ENCODE data around the gene NFIC. TPM values are rescaled to one million over a fixed set of nuclear protein-coding genes. Genes with fewer than 3 reads are reported as not detected.

Gene NFIC
- total and polyA plus RNA-seq, 5 experiments from 2014 or later = 5.8 to 34.8 (median 15.8) TPM

DNA sequence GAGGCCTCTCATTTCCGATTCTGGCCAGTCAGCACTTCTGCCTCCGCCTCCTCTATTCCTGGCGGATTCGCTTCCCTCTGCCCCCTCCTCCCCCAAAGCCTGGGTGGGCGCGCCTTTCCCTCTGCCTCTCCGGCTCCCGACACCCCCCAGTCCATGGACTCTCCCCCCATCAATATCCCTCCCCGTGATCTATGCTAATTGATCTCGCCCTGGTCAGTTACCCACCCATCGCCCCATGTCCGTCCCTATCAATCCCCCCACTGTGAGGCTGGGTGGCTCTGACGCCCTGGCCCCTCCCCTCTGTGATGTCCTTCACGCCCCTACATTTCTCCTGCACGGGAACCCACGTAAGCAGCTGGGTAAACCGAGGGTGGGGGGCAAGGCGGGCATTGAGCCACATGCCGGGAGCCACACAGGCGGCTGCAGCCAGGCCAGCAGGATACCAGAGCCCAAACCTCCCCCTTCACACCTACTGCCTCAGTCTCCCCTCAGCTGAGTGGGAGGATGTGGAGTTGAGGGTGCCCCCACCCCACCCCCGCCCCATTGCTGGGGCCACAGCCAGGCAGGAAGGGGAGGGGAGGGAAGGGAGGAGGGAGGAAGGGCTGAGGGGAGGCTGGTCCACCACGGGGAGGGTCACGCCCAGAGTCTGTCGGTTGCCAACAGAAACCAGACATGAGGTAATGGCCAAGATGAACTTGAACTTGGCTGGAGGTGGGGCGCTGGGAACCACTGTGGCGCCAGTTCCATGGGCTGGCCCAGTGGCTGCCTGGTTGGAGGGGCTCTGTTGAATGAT lies 92.9 kb downstream of the NFIC start:
- POLR2A ChIA-PET = interaction anchor here (0.6 kb wide), 1 partner anchor 78 kb away, joined by 5 read pairs; no protein-coding TSS in a partner anchor
- peaks cover 0 to 13% (median 0%) of the 10 kb centered on the region in 3 donors for H3K36me3 Mint-ChIP-seq
- H3K4me1 Mint-ChIP-seq = peaks cover 0 to 4% (median 2%) of the 10 kb centered on the region in 4 donors
- H3K9me3 Mint-ChIP-seq = no peaks in the 10 kb centered on the region
- H3K4me3 Mint-ChIP-seq = no peak overlapping the region
- DNase-seq = no peak
- H3K27ac Mint-ChIP-seq = peak overlapping the region in 2 of 10 donors; percentile 29 to 43
- no peaks in the 10 kb centered on the region for H3K27me3 Mint-ChIP-seq
- ATAC-seq = no peak

DNA sequence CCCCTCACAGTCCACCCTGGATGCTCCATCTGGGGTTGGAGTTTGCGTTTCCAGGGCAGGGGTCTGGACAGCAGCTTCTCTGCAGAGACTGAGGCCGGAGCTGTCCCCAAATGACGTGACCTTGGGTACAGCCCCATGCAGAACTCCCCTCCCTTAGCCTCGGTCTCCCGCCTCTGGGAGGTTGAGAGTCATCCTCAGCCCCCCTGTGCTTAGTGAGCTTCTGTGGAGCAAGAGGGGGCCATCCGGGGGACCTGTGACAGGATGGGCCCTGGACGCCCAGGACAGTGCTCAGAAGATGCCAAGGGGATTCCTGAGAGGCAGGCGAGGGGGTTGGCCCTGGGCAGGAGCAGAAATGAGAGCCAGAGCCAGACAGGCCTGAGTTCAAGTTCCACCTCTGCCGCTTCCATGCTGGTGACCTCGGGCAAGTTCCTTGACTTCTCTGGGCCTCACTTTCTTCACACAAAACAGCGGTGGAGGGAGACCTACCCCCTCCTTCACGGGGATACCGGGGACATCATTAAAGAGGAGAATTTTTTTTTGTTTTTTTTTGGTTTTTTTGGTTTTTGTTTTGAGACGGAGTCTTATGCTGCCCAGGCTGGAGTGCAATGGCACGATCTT lies 93.7 kb downstream of the NFIC start:
- Mint-ChIP-seq H3K36me3 (peaks cover 0 to 13% (median 0%) of the 10 kb centered on the region in 3 donors), H3K4me3 (no peak overlapping the region), H3K4me1 (peaks cover 0 to 4% (median 2%) of the 10 kb centered on the region in 4 donors), H3K9me3 (no peaks in the 10 kb centered on the region), H3K27me3 (no peaks in the 10 kb centered on the region), H3K27ac (no peak overlapping the region)
- ATAC-seq (no peak), DNase-seq (no peak)
- POLR2A ChIA-PET = interaction anchor here (0.6 kb wide), 1 partner anchor 79 kb away, joined by 5 read pairs; no protein-coding TSS in a partner anchor

DNA sequence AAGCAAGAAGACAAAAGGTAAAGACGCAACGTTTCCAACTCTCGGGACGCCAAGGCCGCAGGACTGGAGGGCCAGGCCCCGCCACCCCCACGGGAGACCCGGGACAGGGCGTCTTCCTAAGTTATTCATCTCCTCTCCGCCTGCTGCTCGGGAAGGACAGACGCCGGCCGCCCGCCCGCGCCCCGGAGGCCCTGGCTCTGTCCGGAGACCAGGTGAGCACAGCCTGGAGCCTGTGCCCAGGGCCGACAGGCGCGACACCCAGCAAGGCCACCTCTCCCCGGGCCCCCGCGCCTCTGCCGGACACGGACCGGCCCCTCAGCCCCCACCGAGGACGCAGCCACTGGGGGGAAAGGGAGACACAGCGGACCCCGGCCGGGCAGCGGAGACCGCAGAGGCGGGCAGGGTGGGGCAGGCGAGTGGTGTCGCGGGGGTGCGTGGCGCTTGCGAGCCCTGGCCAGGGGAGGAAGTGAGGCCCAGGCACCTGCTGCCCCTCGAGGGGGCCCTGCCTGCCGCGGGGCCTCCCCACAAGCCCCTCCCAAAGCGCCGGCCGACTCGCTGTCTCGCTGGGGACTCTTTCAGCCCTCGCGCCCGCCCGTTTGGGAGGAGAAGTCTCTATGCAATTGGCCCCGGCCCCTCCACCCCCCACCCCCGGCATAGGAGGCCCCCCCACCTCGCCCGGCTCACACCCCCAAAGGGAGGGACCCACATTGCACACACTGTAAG lies 96.8 kb downstream of the NFIC start:
- no peak overlapping the region for H3K27ac Mint-ChIP-seq
- ATAC-seq (no peak), DNase-seq (no peak)
- no peaks in the 10 kb centered on the region for H3K27me3 Mint-ChIP-seq
- no peak overlapping the region for H3K4me3 Mint-ChIP-seq
- POLR2A ChIA-PET = interaction anchor here (0.6 kb wide), 1 partner anchor 281 kb away, joined by 6 read pairs; no protein-coding TSS in a partner anchor
- H3K4me1 Mint-ChIP-seq = peaks cover 0 to 4% (median 2%) of the 10 kb centered on the region in 4 donors
- no peaks in the 10 kb centered on the region for H3K9me3 Mint-ChIP-seq
- H3K36me3 Mint-ChIP-seq = peaks cover 0 to 18% (median 0%) of the 10 kb centered on the region in 3 donors

DNA sequence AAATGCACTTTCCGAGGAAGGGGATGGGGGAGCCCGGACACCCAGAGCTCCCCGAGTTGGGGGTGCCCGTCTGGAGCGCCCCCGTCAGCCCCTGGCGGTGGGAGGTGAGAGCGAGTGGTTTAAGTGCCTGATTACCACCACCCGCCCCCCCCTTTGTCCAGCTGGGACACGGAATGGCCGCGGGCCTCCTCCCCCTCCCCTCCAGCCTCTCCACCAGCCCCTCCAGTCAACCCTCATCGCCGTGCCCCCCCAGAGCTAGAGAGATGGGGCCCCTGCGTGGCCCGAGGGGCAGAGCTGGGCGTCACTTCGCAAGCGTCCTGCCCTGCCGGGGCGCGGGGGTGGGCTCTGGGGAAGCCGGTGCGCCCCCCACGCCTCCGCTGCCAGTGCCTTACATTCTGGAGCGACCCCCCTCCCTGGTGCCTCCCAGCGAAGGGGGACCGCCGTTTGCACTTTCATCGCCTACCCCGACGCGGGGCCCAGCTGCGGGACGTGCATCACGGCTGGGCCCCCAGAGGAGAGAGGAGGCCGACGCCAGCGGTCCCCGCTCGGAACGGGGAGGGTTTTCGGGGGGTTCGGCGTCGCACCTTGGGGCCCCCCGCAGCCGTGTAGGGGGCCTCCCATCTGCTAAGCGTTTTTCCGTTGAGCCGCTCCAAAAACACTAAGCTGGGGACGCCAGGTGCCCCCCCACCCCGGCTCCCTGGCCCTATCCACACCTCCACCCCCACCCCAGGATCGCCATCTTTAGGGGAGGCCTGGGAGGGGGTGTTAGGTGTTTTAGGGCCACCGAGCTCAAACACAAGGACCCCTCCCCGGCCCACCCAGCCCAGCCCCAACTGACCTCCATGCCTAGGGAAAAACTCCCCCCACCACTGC lies 97.6 kb downstream of the NFIC start:
- ATAC-seq = no peak
- Mint-ChIP-seq H3K4me1 (peaks cover 0 to 4% (median under 1%) of the 10 kb centered on the region in 4 donors), H3K36me3 (peaks cover 0 to 18% (median 0%) of the 10 kb centered on the region in 3 donors), H3K9me3 (no peaks in the 10 kb centered on the region), H3K4me3 (no peak overlapping the region), H3K27me3 (no peaks in the 10 kb centered on the region), H3K27ac (no peak overlapping the region)
- POLR2A ChIA-PET = interaction anchor here (0.5 to 1.4 kb wide), 3 partner anchors 12 to 282 kb away, joined by 3 to 6 read pairs (median 4); partner anchors contain the start of gene SMIM24
- no peak for DNase-seq

- Mint-ChIP-seq H3K4me3 (no peak overlapping the region), H3K27me3 (no peaks in the 10 kb centered on the region), H3K4me1 (peaks cover 0 to 4% (median 0%) of the 10 kb centered on the region in 4 donors), H3K27ac (no peak overlapping the region), H3K36me3 (peaks cover 0 to 18% (median 0%) of the 10 kb centered on the region in 3 donors), H3K9me3 (no peaks in the 10 kb centered on the region)
- ATAC-seq (no peak), DNase-seq (no peak)
- POLR2A ChIA-PET = interaction anchor here (0.5 to 1.4 kb wide), 2 partner anchors 13 to 15 kb away, joined by 3 to 4 read pairs; partner anchors contain the start of gene SMIM24
Measured at GRCh38 chr19:3464587-3465235, 98.3 kb downstream of the NFIC start.

DNA sequence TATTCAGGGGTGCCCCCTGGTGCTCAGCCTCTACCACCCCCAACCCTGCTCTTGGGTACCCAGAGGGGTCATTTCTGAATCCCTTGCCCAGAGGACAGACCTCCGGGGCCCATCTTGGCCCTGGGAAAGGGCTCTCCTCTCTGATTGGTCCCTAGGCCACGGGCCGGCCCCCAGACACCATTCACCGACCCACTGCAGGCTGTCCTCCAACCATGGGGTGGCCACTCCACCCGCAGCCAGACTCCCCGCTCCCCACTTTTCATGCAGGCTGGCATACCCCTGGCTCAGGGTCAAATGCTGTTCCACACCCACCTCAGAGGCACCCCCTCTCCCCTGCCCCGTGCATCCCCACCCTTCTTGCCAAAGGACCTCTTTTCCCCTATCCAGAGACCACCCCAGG lies 99.2 kb downstream of the NFIC start:
- DNase-seq (no peak), ATAC-seq (no peak)
- no peaks in the 10 kb centered on the region for H3K27me3 Mint-ChIP-seq
- H3K4me1 Mint-ChIP-seq = peaks cover 0 to 4% (median 0%) of the 10 kb centered on the region in 4 donors
- POLR2A ChIA-PET = interaction anchor here (1.4 kb wide), 1 partner anchor 14 kb away, joined by 4 read pairs; the partner anchor contains the start of gene SMIM24
- no peak overlapping the region for H3K4me3 Mint-ChIP-seq
- peak overlapping the region in 1 of 10 donors; percentile 51 for H3K27ac Mint-ChIP-seq
- H3K36me3 Mint-ChIP-seq = peaks cover 0 to 15% (median 0%) of the 10 kb centered on the region in 3 donors
- no peaks in the 10 kb centered on the region for H3K9me3 Mint-ChIP-seq

DNA sequence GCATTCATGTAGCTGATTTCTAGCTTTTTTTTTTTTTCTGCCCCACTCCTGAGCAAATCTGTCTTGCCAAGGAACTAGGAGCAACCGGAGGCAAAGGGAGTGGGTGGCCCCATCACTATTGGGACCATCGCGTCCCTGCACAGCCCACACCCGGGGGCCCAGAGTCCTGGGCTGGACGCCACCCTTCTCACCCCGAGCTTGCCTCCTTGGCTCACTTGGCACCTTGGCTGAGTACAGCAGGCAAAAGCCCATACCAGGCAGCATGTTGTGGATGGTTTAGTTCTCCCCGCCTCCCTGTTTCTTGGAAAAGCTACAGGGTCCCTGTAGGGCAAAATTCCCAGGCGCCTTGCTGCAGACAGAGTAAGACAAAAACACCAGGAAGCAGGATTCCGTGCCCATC lies 100.3 kb downstream of the NFIC start:
- H3K9me3 Mint-ChIP-seq = no peaks in the 10 kb centered on the region
- DNase-seq (no peak), ATAC-seq (no peak)
- H3K27ac Mint-ChIP-seq = no peak overlapping the region
- H3K36me3 Mint-ChIP-seq = peaks cover 0 to 12% (median 0%) of the 10 kb centered on the region in 3 donors
- no peak overlapping the region for H3K4me3 Mint-ChIP-seq
- no peaks in the 10 kb centered on the region for H3K27me3 Mint-ChIP-seq
- POLR2A ChIA-PET = no interaction called here
- H3K4me1 Mint-ChIP-seq = peaks cover 0 to 4% (median 0%) of the 10 kb centered on the region in 4 donors

DNA sequence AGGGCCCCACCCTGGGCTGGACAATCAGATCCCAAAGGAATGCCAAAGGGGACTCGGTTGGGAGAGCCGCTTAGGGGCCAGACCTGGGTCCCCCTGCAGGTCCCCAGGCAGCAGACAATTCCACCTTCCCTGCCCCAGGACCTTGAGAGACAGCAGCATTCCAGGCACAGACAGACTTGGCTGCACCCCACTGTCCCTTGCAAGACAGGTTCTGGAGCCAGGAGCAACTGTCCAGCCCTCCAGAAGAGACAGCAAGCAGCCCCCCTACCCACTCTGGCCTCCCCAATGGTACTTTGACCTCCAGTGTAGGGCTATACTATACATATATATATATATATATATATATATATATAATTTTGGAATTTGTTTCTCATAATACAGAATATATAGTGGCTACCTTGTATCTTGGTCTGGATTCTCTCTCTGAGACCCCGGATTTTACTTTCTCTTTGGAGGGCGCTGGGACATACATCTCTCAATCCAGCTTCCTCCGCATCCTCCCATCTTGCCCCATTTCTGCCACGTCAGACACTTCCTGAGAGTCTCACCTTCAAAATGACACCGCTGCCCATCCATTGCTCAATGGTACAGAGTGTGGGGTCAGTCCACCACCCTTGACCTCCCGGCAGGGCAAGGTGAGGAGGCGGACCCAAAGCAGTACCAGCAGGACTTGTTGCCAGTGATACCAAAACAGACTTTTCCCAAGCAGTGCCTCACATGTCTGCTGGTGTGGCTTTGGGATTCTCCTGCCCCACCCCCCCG lies 101.2 kb downstream of the NFIC start:
- POLR2A ChIA-PET = no interaction called here
- Mint-ChIP-seq H3K27me3 (no peaks in the 10 kb centered on the region), H3K4me1 (peaks cover 0 to 4% (median 0%) of the 10 kb centered on the region in 4 donors), H3K27ac (no peak overlapping the region), H3K9me3 (no peaks in the 10 kb centered on the region), H3K4me3 (no peak overlapping the region), H3K36me3 (peaks cover 0 to 9% (median 0%) of the 10 kb centered on the region in 3 donors)
- ATAC-seq (no peak), DNase-seq (no peak)

- H3K4me3 Mint-ChIP-seq = no peak overlapping the region
- peaks cover 0 to 2% (median 0%) of the 10 kb centered on the region in 4 donors for H3K4me1 Mint-ChIP-seq
- peak overlapping the region in 1 of 10 donors; percentile 27 for H3K27ac Mint-ChIP-seq
- H3K27me3 Mint-ChIP-seq = no peaks in the 10 kb centered on the region
- ATAC-seq (no peak), DNase-seq (no peak)
- POLR2A ChIA-PET = no interaction called here
- peaks cover 0 to 7% (median 0%) of the 10 kb centered on the region in 3 donors for H3K36me3 Mint-ChIP-seq
- H3K9me3 Mint-ChIP-seq = no peaks in the 10 kb centered on the region
Measured at GRCh38 chr19:3468211-3468610, 101.8 kb downstream of the NFIC start.

DNA sequence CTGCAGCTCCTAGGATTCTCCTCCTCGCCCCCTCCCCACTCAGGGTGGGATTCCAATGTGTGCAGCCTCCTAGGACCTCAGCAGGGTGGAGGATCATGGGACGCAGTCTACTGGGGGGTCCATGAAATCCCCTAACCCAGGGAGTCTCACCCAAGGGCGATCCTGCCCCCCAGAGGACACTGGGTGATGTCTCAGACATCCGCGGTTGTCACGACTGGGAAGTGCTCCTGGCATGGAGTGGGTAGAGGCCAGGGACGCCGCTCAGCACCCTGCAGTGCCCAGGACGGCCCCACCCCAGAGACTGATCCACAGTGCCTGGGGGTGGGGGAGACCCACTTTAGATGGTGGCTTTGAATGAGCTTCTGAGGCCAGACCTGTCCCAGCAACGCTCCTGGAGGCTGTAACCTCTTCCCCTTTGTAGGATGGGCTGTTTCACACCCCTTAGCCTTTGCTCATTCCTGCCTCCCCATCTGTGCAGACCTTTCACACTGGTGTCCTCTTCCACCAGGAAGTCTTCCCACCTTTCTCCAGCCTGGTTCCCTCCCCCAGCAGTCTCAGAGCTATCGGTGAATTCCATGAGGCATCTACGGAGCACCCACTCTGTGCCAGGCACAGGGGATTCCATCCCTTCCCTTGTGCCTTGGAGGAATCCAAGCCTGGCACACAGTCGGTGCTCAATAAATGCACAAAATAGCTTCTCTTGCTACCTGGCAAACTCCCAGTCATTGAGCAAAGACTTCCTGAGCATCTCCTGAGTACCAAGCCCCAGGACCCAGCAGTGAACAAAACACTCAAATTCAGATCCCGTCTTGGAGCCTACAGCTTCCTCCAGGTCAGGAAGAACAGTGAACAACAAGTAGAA lies 103.5 kb downstream of the NFIC start:
- Mint-ChIP-seq H3K9me3 (no peaks in the 10 kb centered on the region), H3K27ac (peak overlapping the region in 1 of 10 donors; percentile 32), H3K4me3 (no peak overlapping the region), H3K36me3 (peaks cover 0 to 7% (median 0%) of the 10 kb centered on the region in 3 donors), H3K27me3 (no peaks in the 10 kb centered on the region), H3K4me1 (peaks cover 0 to 2% (median 0%) of the 10 kb centered on the region in 4 donors)
- POLR2A ChIA-PET = no interaction called here
- DNase-seq = no peak
- ATAC-seq = no peak

Data from naive thymus-derived CD8-positive, alpha-beta T cell (primary cell).